OCI-LY1 (cell line): ENCODE measurements around the gene SMCO1.

Experiments
- H2AFZ ChIP-seq: fragments of 200-600 bp; sonication (generic), shearing (Covaris generic); 2 replicates; pipeline ENCODE4 v1.6.0; 2014; ENCODE audit warnings: antibody characterized with exemption, mild to moderate bottlenecking, low read length
- H3F3A ChIP-seq: fragments of 200-600 bp; sonication (generic), shearing (Covaris generic); 2 replicates; pipeline ENCODE4 v1.6.0; 2014; ENCODE audit warnings: mild to moderate bottlenecking, antibody characterized with exemption, low read length, moderate library complexity; ENCODE audit not compliant: insufficient read depth
- H3K27ac ChIP-seq: fragments of 200-600 bp; sonication (generic); 2 replicates; pipeline ENCODE4 v1.5.1; 2014; ENCODE audit warnings: low read length, mixed run types, mild to moderate bottlenecking, low read depth; ENCODE audit not compliant: poor library complexity, severe bottlenecking
- H3K27me3 ChIP-seq: fragments of 200-600 bp; sonication (generic); 2 replicates; pipeline ENCODE4 v1.6.0; 2014; ENCODE audit warnings: antibody characterized with exemption, mild to moderate bottlenecking, low read length, moderate library complexity; ENCODE audit not compliant: insufficient read depth
- H3K36me3 ChIP-seq: fragments of 200-600 bp; sonication (generic); 2 replicates; pipeline ENCODE4 v1.6.1; 2014; ENCODE audit warnings: mild to moderate bottlenecking, antibody characterized with exemption, low read length, moderate library complexity, mixed read lengths; ENCODE audit not compliant: insufficient read depth
- H3K4me1 ChIP-seq: fragments of 200-600 bp; sonication (generic); 2 replicates; pipeline ENCODE4 v1.5.1; 2014; ENCODE audit warnings: mild to moderate bottlenecking, low read length, moderate library complexity; ENCODE audit not compliant: insufficient read depth, severe bottlenecking
- H3K4me2 ChIP-seq: fragments of 200-600 bp; sonication (generic), shearing (Covaris generic); 2 replicates; pipeline ENCODE4 v1.6.1; 2014; ENCODE audit warnings: low read length
- H3K4me3 ChIP-seq: fragments of 200-600 bp; sonication (generic); 2 replicates; pipeline ENCODE4 v1.5.1; 2014; ENCODE audit warnings: low read length, low read depth, mild to moderate bottlenecking, mixed read lengths; ENCODE audit not compliant: poor library complexity, severe bottlenecking
- H3K79me2 ChIP-seq: fragments of 200-600 bp; shearing (Covaris generic); 2 replicates; pipeline ENCODE4 v1.6.1; 2016; ENCODE audit warnings: mixed run types, low read length, mixed read lengths; ENCODE audit not compliant: insufficient read depth
- H3K9ac ChIP-seq: fragments of 200-600 bp; sonication (generic), shearing (Covaris generic); 2 replicates; pipeline ENCODE4 v1.6.1; 2014; ENCODE audit warnings: mild to moderate bottlenecking, low read length, mixed read lengths
- H3K9me2 ChIP-seq: fragments of 200-600 bp; sonication (generic), shearing (Covaris generic); 2 replicates; pipeline ENCODE4 v1.6.1; 2014; ENCODE audit warnings: low read depth, mild to moderate bottlenecking, low read length, mixed read lengths
- H3K9me3 ChIP-seq: fragments of 200-600 bp; shearing (Covaris generic); 2 replicates; pipeline ENCODE4 v1.6.1; 2014; ENCODE audit warnings: low read length, mixed read lengths
- H4K20me1 ChIP-seq: fragments of 200-600 bp; sonication (generic), shearing (Covaris generic); 2 replicates; pipeline ENCODE4 v1.6.0; 2016; ENCODE audit warnings: mild to moderate bottlenecking, low read length; ENCODE audit not compliant: insufficient read depth
- CTCF ChIP-seq: fragments of 200-600 bp; sonication (generic), shearing (Covaris generic); IDR thresholded peaks from 2 replicates; pipeline ENCODE4 v1.5.1; 2017; ENCODE audit warnings: mild to moderate bottlenecking, antibody characterized with exemption, low read length, moderate library complexity, mixed read lengths
- EZH2 ChIP-seq: fragments of 200-600 bp; sonication (generic), shearing (Covaris generic); IDR thresholded peaks from 2 replicates; pipeline ENCODE4 v1.8.0; 2017; ENCODE audit warnings: borderline replicate concordance, mixed run types, mild to moderate bottlenecking, antibody characterized with exemption, low read length, moderate library complexity, mixed read lengths

SMCO1 gene

GRCh38 chr3:196503196-196504076 is 11.7 kb downstream of the SMCO1 start, which contains the start of gene RNF168:
Gene RNF168 (minus strand): TSS chr3:196503768. CDS start chr3:196503173, 595 bp downstream.
- Histone ChIP-seq H3K27ac (peak within 1 kb of the TSS; percentile 83), H3K9me3 (peaks cover 30% of the 10 kb centered on the region), H4K20me1 (no peaks in the 10 kb centered on the region; the same call in 1 of the 2 replicates), H3K79me2 (peaks cover 48% of the 10 kb centered on the region), H3K27me3 (no peaks in the 10 kb centered on the region), H3F3A (no peaks in the 10 kb centered on the region), H3K36me3 (peaks cover 38% of the 10 kb centered on the region), H3K9me2 (no peaks in the 10 kb centered on the region), H3K4me2 (peak within 1 kb of the TSS; percentile 89), H3K9ac (peak within 1 kb of the TSS; percentile 95), H3K4me1 (peaks cover 18% of the 10 kb centered on the region), H2AFZ (peak within 1 kb of the TSS; percentile 11; the same call in 1 of the 2 replicates), H3K4me3 (peak within 1 kb of the TSS; percentile 86)
- no peak for TF ChIP-seq EZH2
- TF ChIP-seq CTCF = no peak

- H3K4me3 ChIP-seq = peak overlapping the region; percentile 86
- H3F3A ChIP-seq = no peaks in the 10 kb centered on the region
- H3K4me1 ChIP-seq = peaks cover 18% of the 10 kb centered on the region
- H3K79me2 ChIP-seq = peaks cover 55% of the 10 kb centered on the region
- H2AFZ ChIP-seq = peak overlapping the region; percentile 11; the same call in 1 of the 2 replicates
- H3K27me3 ChIP-seq = no peaks in the 10 kb centered on the region
- no peak; the same call in 1 of the 2 replicates for TF ChIP-seq CTCF
- TF ChIP-seq EZH2 = no peak
- H3K27ac ChIP-seq = peak overlapping the region; percentile 83
- no peaks in the 10 kb centered on the region for H3K9me2 ChIP-seq
- peaks cover 26% of the 10 kb centered on the region for H3K9me3 ChIP-seq
- peak overlapping the region; percentile 89 for H3K4me2 ChIP-seq
- H3K9ac ChIP-seq = peak overlapping the region; percentile 95
- peaks cover 45% of the 10 kb centered on the region for H3K36me3 ChIP-seq
- no peaks in the 10 kb centered on the region; the same call in 1 of the 2 replicates for H4K20me1 ChIP-seq
Measured at GRCh38 chr3:196502775-196503195, 12.4 kb downstream of the SMCO1 start.

- H3K4me1 ChIP-seq = peaks cover 18% of the 10 kb centered on the region
- H3K9me3 ChIP-seq = peaks cover 18% of the 10 kb centered on the region
- no peaks in the 10 kb centered on the region for H3K9me2 ChIP-seq
- TF ChIP-seq CTCF = no peak
- no peak for TF ChIP-seq EZH2
- peak overlapping the region; percentile 83 for H3K27ac ChIP-seq
- H3K27me3 ChIP-seq = no peaks in the 10 kb centered on the region
- no peaks in the 10 kb centered on the region; the same call in 1 of the 2 replicates for H4K20me1 ChIP-seq
- H3K36me3 ChIP-seq = peaks cover 58% of the 10 kb centered on the region
- H3K79me2 ChIP-seq = peaks cover 68% of the 10 kb centered on the region
- H3K9ac ChIP-seq = peak overlapping the region; percentile 95
- peak overlapping the region; percentile 86 for H3K4me3 ChIP-seq
- H3K4me2 ChIP-seq = peak overlapping the region; percentile 89
- H2AFZ ChIP-seq = no peak overlapping the region
- no peaks in the 10 kb centered on the region for H3F3A ChIP-seq
Measured at GRCh38 chr3:196501316-196502044, 13.7 kb downstream of the SMCO1 start.
